GM12892 (cell line): ENCODE measurements around the gene HS3ST4.

Experiments used
- POLR2AphosphoS5 ChIP-seq: IDR thresholded peaks from 2 replicates; pipeline ENCODE4 v1.6.1; 2011; ENCODE audit warnings: low read depth, low read length, control low read depth
- TAF1 ChIP-seq: IDR thresholded peaks from 2 replicates; pipeline ENCODE4 v1.6.1; 2011; ENCODE audit warnings: low read depth, mild to moderate bottlenecking, control low read depth, low read length, borderline replicate concordance

DNA sequence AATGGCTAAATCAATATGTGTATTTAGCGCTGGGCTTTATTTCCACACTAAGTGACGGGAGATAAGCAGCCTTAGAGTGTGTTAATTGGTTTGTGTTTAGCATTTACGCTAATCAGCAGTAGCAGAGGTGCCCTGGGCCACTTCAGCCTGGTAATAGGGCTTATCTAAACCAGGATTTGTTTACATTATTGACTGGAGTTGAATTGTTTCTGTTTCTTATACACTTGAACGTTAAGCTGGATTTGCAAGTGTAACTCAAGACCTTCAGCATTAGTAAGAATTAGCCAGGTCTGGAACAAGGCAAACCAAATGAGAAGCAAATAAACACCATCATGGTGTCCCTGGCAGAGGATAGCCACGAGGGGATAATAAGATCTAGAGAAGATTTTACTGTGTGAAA lies 313.6 kb downstream of the HS3ST4 start:
- no peak for TF ChIP-seq POLR2AphosphoS5
- no peak for TF ChIP-seq TAF1
